Endothelial cell of umbilical vein (primary cell): ENCODE results near the gene GALNT12. TPM values are rescaled to one million over a fixed set of nuclear protein-coding genes. Genes with fewer than 3 reads are reported as not detected.
A peak's percentile ranks its signal among the peaks of the same experiment; 100 is the strongest.

Source experiments
- BruUV-seq: library from RNA; stranded (reverse); fragments of 400-500 nt; replicated peaks from 2 replicates; lab custom pipeline; 2021; lab: Mats Ljungman, UMichigan
- CTCF ChIA-PET: fragments of 300-600, 350-600 bp; sonication (Branson Sonifier 250); formaldehyde crosslinking; loops from one replicate; lab custom pipeline; 2021; ENCODE audit warnings: antibody characterized with exemption, inconsistent platforms; lab: Charles Lee
- POLR2A ChIA-PET: fragments of 300-600, 350-600 bp; sonication (Branson Sonifier 250); formaldehyde crosslinking; loops from one replicate; lab custom pipeline; 2021; ENCODE audit warnings: antibody characterized with exemption, inconsistent platforms; lab: Charles Lee
- DNase-seq: peaks from one replicate; pipeline ENCODE4 v3.0.0-alpha.2; 2011; ENCODE audit warnings: low read depth, low spot score
- FAIRE-seq: peaks from 2 replicates; lab custom pipeline; 2011; peaks lifted over from hg19 to GRCh38; lab: Jason Lieb, UNC
- H2AFZ ChIP-seq: 2 replicates; pipeline ENCODE4 v1.6.0; 2012; ENCODE audit warnings: low read depth, low read length, control low read depth, inconsistent platforms
- H3K27ac ChIP-seq: 2 replicates; pipeline ENCODE4 v1.5.1; 2011; ENCODE audit warnings: low read depth, mild to moderate bottlenecking, control low read depth, low read length, moderate library complexity; ENCODE audit not compliant: insufficient read depth
- H3K27me3 ChIP-seq, 2 experiments: 2 replicates each; pipeline versions ENCODE4 v1.6.0 to v1.6.1; 2011; ENCODE audit warnings: low read length in 2 of 2, mixed read lengths in 1 of 2; ENCODE audit not compliant: control insufficient read depth in 2 of 2, insufficient read depth in 2 of 2
- H3K36me3 ChIP-seq, 2 experiments: 2 replicates in 1 of 2; 3 replicates in 1 of 2; pipeline ENCODE4 v1.5.1; 2011; ENCODE audit warnings: low read length in 2 of 2, mild to moderate bottlenecking in 1 of 2, moderate library complexity in 1 of 2; ENCODE audit not compliant: control insufficient read depth in 2 of 2, insufficient read depth in 2 of 2; ENCODE audit errors: extremely low read depth in 1 of 2
- H3K4me1 ChIP-seq: 3 replicates; pipeline ENCODE4 v1.5.1; 2011; ENCODE audit warnings: mild to moderate bottlenecking, low read length; ENCODE audit not compliant: control insufficient read depth, insufficient read depth; ENCODE audit errors: extremely low read depth
- H3K4me2 ChIP-seq: 2 replicates; pipeline ENCODE4 v1.6.1; 2011; ENCODE audit warnings: low read length, control low read depth, mixed read lengths; ENCODE audit not compliant: insufficient read depth
- H3K4me3 ChIP-seq, 3 experiments: fragments of 200-600 bp in 1 of 3; sonication (generic), shearing (Covaris generic) in 1 of 3; replicated peaks in 1 of 3; 2 replicates each; pipeline ENCODE4 v1.5.1; 2011 to 2016; ENCODE audit warnings: control low read depth in 3 of 3, low read length in 3 of 3, mild to moderate bottlenecking in 2 of 3, inconsistent platforms in 1 of 3, low read depth in 1 of 3, moderate library complexity in 1 of 3; ENCODE audit not compliant: insufficient read depth in 1 of 3
- H3K79me2 ChIP-seq: 2 replicates; pipeline ENCODE4 v1.6.0; 2012; ENCODE audit warnings: low read length, inconsistent platforms; ENCODE audit not compliant: control insufficient read depth, insufficient read depth
- H3K9ac ChIP-seq: replicated peaks from 2 replicates; pipeline ENCODE3; 2011; ENCODE audit warnings: low read length, control low read depth; ENCODE audit not compliant: insufficient read depth; ENCODE audit errors: extremely low read depth
- H3K9me1 ChIP-seq: replicated peaks from 3 replicates; pipeline ENCODE4 v1.6.0; 2011; ENCODE audit warnings: mild to moderate bottlenecking, low read length; ENCODE audit not compliant: control insufficient read depth, insufficient read depth; ENCODE audit errors: extremely low read depth
- H3K9me3 ChIP-seq: replicated peaks from 2 replicates; pipeline ENCODE4 v1.5.1; 2012; ENCODE audit warnings: low read length, inconsistent platforms; ENCODE audit not compliant: control insufficient read depth, insufficient read depth
- H4K20me1 ChIP-seq: replicated peaks from 2 replicates; pipeline ENCODE3; 2011; ENCODE audit warnings: mild to moderate bottlenecking, low read length; ENCODE audit not compliant: control insufficient read depth, insufficient read depth; ENCODE audit errors: extremely low read depth
- JUN ChIP-seq: IDR thresholded peaks from 2 replicates; pipeline ENCODE4 v1.6.1; 2011; ENCODE audit warnings: borderline replicate concordance, low read depth; ENCODE audit not compliant: insufficient read length, insufficient read depth
- POLR2A ChIP-seq: IDR thresholded peaks from 2 replicates; pipeline ENCODE4 v1.6.1; 2012; ENCODE audit warnings: low read depth, mild to moderate bottlenecking, control low read depth, low read length
- dilution Hi-C: fragments of 300-500 bp; cut with MboI; formaldehyde crosslinking; loops from one replicate; pipeline ENCODE4 v1.15.0; 2019; ENCODE audit warnings: low sequenced_read_pairs; ENCODE audit not compliant: extremely low pct_ligation_motif_present
- intact Hi-C: fragments of 100-400 bp; cut with micrococcal nuclease; formaldehyde crosslinking; loops from one replicate; pipeline ENCODE4 v1.10.0; 2022
- polyA plus RNA-seq, 4 experiments: library from polyadenylated mRNA; depleted of rRNA in 3 of 4; stranded (reverse) in 3 of 4; unstranded in 1 of 4; fragments of >200 nt; gene quantifications; 2 replicates each; pipeline versions ENCODE4 v1.2.1 to v1.2.3, GENCODE V29; 2011 to 2012; ENCODE audit warnings: missing spikeins in 1 of 4
- total RNA-seq: library from RNA; stranded (reverse); gene quantifications from 2 replicates; pipeline ENCODE4 v1.2.3, GENCODE V29; 2021
- TF ChIP-seq, protein P1 (sequence below), 2 donors: IDR thresholded peaks; 1 replicate in 1 of 2; 2 replicates in 1 of 2; pipeline ENCODE4 v1.5.1; 2011; ENCODE audit warnings: low read length in 2 of 2, mild to moderate bottlenecking in 2 of 2, moderate library complexity in 2 of 2, control low read depth in 1 of 2, inconsistent platforms in 1 of 2, low read depth in 1 of 2; ENCODE audit not compliant: insufficient read depth in 1 of 2; ENCODE audit errors: extremely low read depth in 1 of 2

Gene GALNT12
- total and polyA plus RNA-seq, 2 donors (not counting 3 experiments of a cell fraction or from before 2014, with no cell fraction given) = 0.26 to 0.44 TPM

DNA sequence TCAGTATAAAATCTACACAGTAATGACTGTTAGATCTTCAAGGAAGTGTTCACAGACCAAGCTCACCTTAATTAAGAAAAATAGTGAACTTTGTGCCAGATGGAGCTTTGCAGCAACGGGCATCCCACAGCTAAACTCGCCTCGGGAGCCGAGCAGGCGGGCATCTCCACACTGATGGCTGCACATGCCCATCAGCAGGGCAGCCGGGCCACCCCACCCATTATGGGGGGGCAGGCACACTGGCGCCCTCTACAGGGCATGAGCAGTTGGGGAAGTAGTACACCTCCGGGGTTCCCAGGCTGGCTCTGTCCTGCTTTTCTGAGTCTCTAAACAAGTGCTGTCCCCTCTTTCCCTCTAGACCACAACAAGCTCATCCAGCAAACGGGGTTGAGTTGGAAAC is 32.7 kb upstream of the GALNT12 start:
- POLR2A ChIA-PET = no interaction called here
- no peaks in the 10 kb centered on the region for H3K27me3 ChIP-seq
- TF ChIP-seq JUN = no peak
- TF ChIP-seq, protein P1, sequence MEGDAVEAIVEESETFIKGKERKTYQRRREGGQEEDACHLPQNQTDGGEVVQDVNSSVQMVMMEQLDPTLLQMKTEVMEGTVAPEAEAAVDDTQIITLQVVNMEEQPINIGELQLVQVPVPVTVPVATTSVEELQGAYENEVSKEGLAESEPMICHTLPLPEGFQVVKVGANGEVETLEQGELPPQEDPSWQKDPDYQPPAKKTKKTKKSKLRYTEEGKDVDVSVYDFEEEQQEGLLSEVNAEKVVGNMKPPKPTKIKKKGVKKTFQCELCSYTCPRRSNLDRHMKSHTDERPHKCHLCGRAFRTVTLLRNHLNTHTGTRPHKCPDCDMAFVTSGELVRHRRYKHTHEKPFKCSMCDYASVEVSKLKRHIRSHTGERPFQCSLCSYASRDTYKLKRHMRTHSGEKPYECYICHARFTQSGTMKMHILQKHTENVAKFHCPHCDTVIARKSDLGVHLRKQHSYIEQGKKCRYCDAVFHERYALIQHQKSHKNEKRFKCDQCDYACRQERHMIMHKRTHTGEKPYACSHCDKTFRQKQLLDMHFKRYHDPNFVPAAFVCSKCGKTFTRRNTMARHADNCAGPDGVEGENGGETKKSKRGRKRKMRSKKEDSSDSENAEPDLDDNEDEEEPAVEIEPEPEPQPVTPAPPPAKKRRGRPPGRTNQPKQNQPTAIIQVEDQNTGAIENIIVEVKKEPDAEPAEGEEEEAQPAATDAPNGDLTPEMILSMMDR (IDR thresholded peaks at IDR 0.05; ENCODE audit: extremely low read depth in 1 of 2, insufficient read depth in 1 of 2, low read depth in 1 of 2, low read length in 2 of 2) = peak; percentile 55 to 78
- H3K4me2 ChIP-seq = no peak overlapping the region
- no peak overlapping the region for H3K9ac ChIP-seq
- H3K9me1 ChIP-seq = no peaks in the 10 kb centered on the region
- intact Hi-C loops = no loop called here
- H4K20me1 ChIP-seq = no peaks in the 10 kb centered on the region
- no peaks in the 10 kb centered on the region for H3K79me2 ChIP-seq
- no peak overlapping the region for H3K27ac ChIP-seq
- H3K4me3 ChIP-seq = no peak overlapping the region
- no peak for DNase-seq
- no peaks in the 10 kb centered on the region for H3K9me3 ChIP-seq
- no TSS peak for BruUV-seq
- CTCF ChIA-PET = interaction anchor here (0.5 to 4.7 kb wide), 39 partner anchors 9 to 832 kb away, joined by 3 to 143 read pairs (median 6); partner anchors contain the start of genes GABBR2 and TBC1D2
- H2AFZ ChIP-seq = no peak overlapping the region
- H3K4me1 ChIP-seq = peaks cover 10% of the 10 kb centered on the region
- H3K36me3 ChIP-seq = peaks cover 0 to 9% of the 10 kb centered on the region in 2 experiments
- no peak for FAIRE-seq
- dilution Hi-C loops = loop anchor here (25.0 kb wide), 1 partner anchor 487 kb away; no protein-coding TSS in a partner anchor

DNA sequence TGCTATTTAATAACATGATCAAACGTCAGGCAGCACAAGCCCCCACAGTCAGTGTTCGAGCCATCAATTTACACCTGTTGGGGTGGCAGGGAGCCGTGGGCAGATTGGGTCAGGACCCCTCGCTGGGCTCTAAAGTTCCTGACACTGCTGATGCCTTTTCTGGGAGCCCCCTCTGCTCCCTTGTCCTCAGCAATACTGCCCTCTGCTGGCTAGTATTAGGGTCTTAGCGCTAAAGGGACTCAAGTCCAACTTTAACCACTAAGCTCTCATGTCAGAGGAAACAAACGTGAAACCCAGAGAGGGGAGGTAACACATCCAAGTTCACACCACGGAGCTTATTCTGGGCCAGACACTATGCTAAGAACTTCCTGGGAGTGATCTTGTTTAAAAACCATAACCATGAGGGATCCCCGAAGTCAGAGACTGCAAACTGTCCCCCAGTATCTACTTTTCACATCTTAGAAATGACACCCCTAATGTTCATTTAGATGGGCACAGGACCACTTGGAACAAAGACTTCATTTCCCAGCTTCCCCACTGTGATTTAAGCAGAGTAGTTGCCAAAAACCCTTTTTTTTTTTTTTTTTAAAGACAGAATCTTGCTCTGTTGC is 31.5 kb upstream of the GALNT12 start:
- TF ChIP-seq POLR2A = no peak
- TF ChIP-seq, protein P1 (IDR thresholded peaks at IDR 0.05; ENCODE audit: extremely low read depth in 1 of 2, insufficient read depth in 1 of 2, low read depth in 1 of 2, low read length in 2 of 2) = peak; percentile 77 to 83

More for the DNA sequence above, 31.5 kb upstream of the GALNT12 start:
- no peak overlapping the region for H3K27ac ChIP-seq
- POLR2A ChIA-PET = interaction anchor here (0.6 kb wide), 1 partner anchor 402 kb away, joined by 4 read pairs; no protein-coding TSS in a partner anchor
- no peaks in the 10 kb centered on the region for H3K79me2 ChIP-seq
- FAIRE-seq (peak; percentile 94), DNase-seq (peak; percentile 68)
- no peak overlapping the region for H3K4me3 ChIP-seq
- no peaks in the 10 kb centered on the region for H3K9me3 ChIP-seq
- dilution Hi-C loops (no loop called here), intact Hi-C loops (loop anchor here (1.0 to 2.0 kb wide), 5 partner anchors 69 to 703 kb away; no protein-coding TSS in a partner anchor)
- no peaks in the 10 kb centered on the region for H3K9me1 ChIP-seq
- peaks cover 0 to 9% of the 10 kb centered on the region in 2 experiments for H3K36me3 ChIP-seq
- no peaks in the 10 kb centered on the region for H4K20me1 ChIP-seq
- no peak overlapping the region for H2AFZ ChIP-seq
- CTCF ChIA-PET = interaction anchor here (0.6 to 4.7 kb wide), 93 partner anchors 8 to 853 kb away, joined by 3 to 143 read pairs (median 4); partner anchors contain the start of genes GABBR2, GALNT12, TBC1D2 and TRIM14
- H3K4me1 ChIP-seq = peaks cover 10% of the 10 kb centered on the region
- H3K27me3 ChIP-seq = no peaks in the 10 kb centered on the region
- no peak overlapping the region for H3K4me2 ChIP-seq
- H3K9ac ChIP-seq = no peak overlapping the region
- no TSS peak for BruUV-seq
